Epithelial cell of proximal tubule (primary cell): ENCODE measurements around the gene GAD1. TPM values are rescaled to one million over a fixed set of nuclear protein-coding genes. Genes with fewer than 3 reads are reported as not detected.

ENCODE experiments used
- DNase-seq: peaks from one replicate; pipeline ENCODE4 v3.0.0-alpha.2; 2011; ENCODE audit warnings: low read depth
- H3K4me3 ChIP-seq: 2 replicates; pipeline ENCODE4 v1.5.1; 2011; ENCODE audit warnings: low read depth, mild to moderate bottlenecking, low read length
- CTCF ChIP-seq: conservative IDR thresholded peaks from 2 replicates; pipeline ENCODE4 v1.5.1; 2012; ENCODE audit warnings: low read depth, mild to moderate bottlenecking, low read length
- total RNA-seq: library from RNA; depleted of rRNA; stranded (reverse); fragments of >200 nt; gene quantifications from 2 replicates; pipeline ENCODE4 v1.2.3, GENCODE V29; 2015

GAD1 gene
- total RNA-seq, 1 donor from 2014 or later: 5.6 TPM

- no peak overlapping the region for H3K4me3 ChIP-seq
- DNase-seq: no peak
These were observed 2.8 kb upstream of the GAD1 start for GRCh38 chr2:170813611-170814532.

GRCh38 chr2:170814533-170815230 lies 2.0 kb upstream of the GAD1 start:
- no peak overlapping the region for H3K4me3 ChIP-seq
- DNase-seq: no peak
- no peak for TF ChIP-seq CTCF

More at GRCh38 chr2:170813611-170814532, 2.8 kb upstream of the GAD1 start:
- TF ChIP-seq CTCF: no peak

- no peak for TF ChIP-seq CTCF
- DNase-seq: no peak
- no peak overlapping the region for H3K4me3 ChIP-seq
These were observed 1.4 kb upstream of the GAD1 start for GRCh38 chr2:170815311-170815710.

GRCh38 chr2:170815746-170816503 lies 762 bp upstream of the GAD1 start:
- TF ChIP-seq CTCF: peak; percentile 80
- peak overlapping the region; percentile 62 for H3K4me3 ChIP-seq
- no peak for DNase-seq

- TF ChIP-seq CTCF: no peak
- H3K4me3 ChIP-seq: peak overlapping the region; percentile 62
- DNase-seq: no peak
These were observed 677 bp downstream of the GAD1 start for GRCh38 chr2:170817093-170818035.

GRCh38 chr2:170818036-170818751 lies 1.5 kb downstream of the GAD1 start:
- TF ChIP-seq CTCF: no peak
- H3K4me3 ChIP-seq: peak overlapping the region; percentile 62
- DNase-seq: no peak
